ACC112 (cell line): ENCODE data around the gene CEACAM6.
"Not testable (repeated sequence)": the region's sequence is repeated elsewhere in the genome, so short reads cannot be mapped to it uniquely, and the experiment has no call there.

Source experiments
- H2AFZ ChIP-seq: fragments of 200-600 bp; sonication (generic); one replicate; pipeline ENCODE4 v1.6.0; 2017; ENCODE audit warnings: antibody characterized with exemption, low read length; ENCODE audit not compliant: unreplicated experiment
- H3K27ac ChIP-seq: fragments of 200-600 bp; sonication (generic); 2 replicates; pipeline ENCODE4 v1.5.1; 2014; ENCODE audit warnings: low read depth, mild to moderate bottlenecking, antibody characterized with exemption, low read length, moderate library complexity
- H3K27me3 ChIP-seq: fragments of 200-600 bp; sonication (generic); 2 replicates; pipeline ENCODE4 v1.6.1; 2014; ENCODE audit warnings: mild to moderate bottlenecking, antibody characterized with exemption, low read length, moderate library complexity, mixed read lengths; ENCODE audit not compliant: insufficient read depth
- H3K36me3 ChIP-seq: fragments of 200-600 bp; sonication (generic); 2 replicates; pipeline ENCODE4 v1.6.1; 2016; ENCODE audit warnings: mild to moderate bottlenecking, antibody characterized with exemption, low read length, moderate library complexity, mixed read lengths; ENCODE audit not compliant: insufficient read depth
- H3K4me1 ChIP-seq: fragments of 200-600 bp; sonication (generic); one replicate; pipeline ENCODE4 v1.6.1; 2016; ENCODE audit warnings: low read length, mixed read lengths; ENCODE audit not compliant: insufficient read depth, unreplicated experiment, control insufficient read depth
- H3K4me3 ChIP-seq: fragments of 200-600 bp; sonication (generic); 2 replicates; pipeline ENCODE4 v1.5.1; 2014; ENCODE audit warnings: mild to moderate bottlenecking, low read depth, low read length
- H3K79me2 ChIP-seq: fragments of 200-600 bp; sonication (generic); one replicate; pipeline ENCODE4 v1.6.0; 2016; ENCODE audit warnings: low read length; ENCODE audit not compliant: control insufficient read depth, unreplicated experiment, insufficient read depth

The CEACAM6 gene

GRCh38 chr19:41748012-41748411 lies 7.3 kb upstream of the CEACAM6 start:
- Histone ChIP-seq H3K27ac (no peak overlapping the region), H3K4me1 (no peaks in the 10 kb centered on the region)

GRCh38 chr19:41750248-41751134 lies 4.8 kb upstream of the CEACAM6 start:
- not testable (repeated sequence) for H2AFZ ChIP-seq, H3K36me3 ChIP-seq, H3K27ac ChIP-seq, H3K79me2 ChIP-seq, H3K4me1 ChIP-seq, H3K4me3 ChIP-seq
- peaks cover 53% of the 10 kb centered on the region for H3K27me3 ChIP-seq

More at GRCh38 chr19:41748012-41748411, 7.3 kb upstream of the CEACAM6 start:
- Histone ChIP-seq H3K4me3 (no peak overlapping the region), H3K79me2 (no peaks in the 10 kb centered on the region), H2AFZ (no peak overlapping the region), H3K36me3 (no peaks in the 10 kb centered on the region), H3K27me3 (peaks cover 60% of the 10 kb centered on the region)

- H3K36me3 ChIP-seq, result no peaks in the 10 kb centered on the region
- no peaks in the 10 kb centered on the region for H3K4me1 ChIP-seq
- H3K79me2 ChIP-seq, result no peaks in the 10 kb centered on the region
- H3K27ac ChIP-seq, result no peak overlapping the region
- no peak overlapping the region for H3K4me3 ChIP-seq
- peaks cover 33% of the 10 kb centered on the region for H3K27me3 ChIP-seq
- no peak overlapping the region for H2AFZ ChIP-seq
Observed at GRCh38 chr19:41753159-41753558, 2.2 kb upstream of the CEACAM6 start.

GRCh38 chr19:41753936-41754529 lies 1.3 kb upstream of the CEACAM6 start:
- no peaks in the 10 kb centered on the region for H3K36me3 ChIP-seq
- H3K4me1 ChIP-seq, result no peaks in the 10 kb centered on the region
- H2AFZ ChIP-seq, result no peak overlapping the region
- H3K27me3 ChIP-seq, result peaks cover 24% of the 10 kb centered on the region
- H3K4me3 ChIP-seq, result no peak overlapping the region
- H3K79me2 ChIP-seq, result no peaks in the 10 kb centered on the region
- no peak overlapping the region for H3K27ac ChIP-seq

GRCh38 chr19:41758846-41759245 lies 3.5 kb downstream of the CEACAM6 start:
- Histone ChIP-seq H3K36me3 (no peaks in the 10 kb centered on the region), H2AFZ (no peak overlapping the region), H3K79me2 (no peaks in the 10 kb centered on the region), H3K27ac (no peak overlapping the region), H3K4me3 (no peak overlapping the region), H3K4me1 (no peaks in the 10 kb centered on the region), H3K27me3 (peaks cover 35% of the 10 kb centered on the region)

- Histone ChIP-seq H3K27me3 (peaks cover 47% of the 10 kb centered on the region), H3K79me2 (no peaks in the 10 kb centered on the region), H3K4me3 (no peak overlapping the region), H3K4me1 (no peaks in the 10 kb centered on the region), H2AFZ (no peak overlapping the region), H3K36me3 (no peaks in the 10 kb centered on the region), H3K27ac (no peak overlapping the region)
Observed at GRCh38 chr19:41767115-41767514, 11.8 kb downstream of the CEACAM6 start.

GRCh38 chr19:41768105-41768504 lies 12.8 kb downstream of the CEACAM6 start:
- not testable (repeated sequence) for H3K27ac ChIP-seq, H3K4me3 ChIP-seq, H3K36me3 ChIP-seq, H3K79me2 ChIP-seq, H2AFZ ChIP-seq, H3K4me1 ChIP-seq
- H3K27me3 ChIP-seq, result peaks cover 47% of the 10 kb centered on the region

GRCh38 chr19:41769608-41770007 lies 14.3 kb downstream of the CEACAM6 start:
- H3K79me2 ChIP-seq, result no peaks in the 10 kb centered on the region
- H3K4me3 ChIP-seq, result no peak overlapping the region
- no peaks in the 10 kb centered on the region for H3K36me3 ChIP-seq
- no peaks in the 10 kb centered on the region for H3K4me1 ChIP-seq
- no peak overlapping the region for H3K27ac ChIP-seq
- H3K27me3 ChIP-seq, result peaks cover 47% of the 10 kb centered on the region
- H2AFZ ChIP-seq, result no peak overlapping the region

- no peaks in the 10 kb centered on the region for H3K79me2 ChIP-seq
- H3K4me3 ChIP-seq, result no peak overlapping the region
- H2AFZ ChIP-seq, result no peak overlapping the region
Observed at GRCh38 chr19:41771410-41771809, 16.1 kb downstream of the CEACAM6 start.

GRCh38 chr19:41774515-41774980 lies 19.2 kb downstream of the CEACAM6 start:
- Histone ChIP-seq H3K36me3 (no peaks in the 10 kb centered on the region), H3K79me2 (no peaks in the 10 kb centered on the region), H2AFZ (no peak overlapping the region), H3K4me3 (no peak overlapping the region), H3K4me1 (no peaks in the 10 kb centered on the region), H3K27me3 (peaks cover 49% of the 10 kb centered on the region), H3K27ac (no peak overlapping the region)

More at GRCh38 chr19:41771410-41771809, 16.1 kb downstream of the CEACAM6 start:
- H3K27me3 ChIP-seq, result peaks cover 37% of the 10 kb centered on the region
- no peaks in the 10 kb centered on the region for H3K4me1 ChIP-seq
- H3K27ac ChIP-seq, result no peak overlapping the region
- no peaks in the 10 kb centered on the region for H3K36me3 ChIP-seq

- Histone ChIP-seq H3K27me3 (peaks cover 49% of the 10 kb centered on the region), H3K4me1 (no peaks in the 10 kb centered on the region), H3K27ac (no peak overlapping the region), H3K79me2 (no peaks in the 10 kb centered on the region), H3K4me3 (no peak overlapping the region), H2AFZ (no peak overlapping the region), H3K36me3 (no peaks in the 10 kb centered on the region)
Observed at GRCh38 chr19:41776700-41777099, 21.4 kb downstream of the CEACAM6 start.
